Measurements from ENCODE around the gene USP54. TPM values are rescaled to one million over a fixed set of nuclear protein-coding genes. Genes with fewer than 3 reads are reported as not detected.
"Not testable (repeated sequence)": the region's sequence is repeated elsewhere in the genome, so short reads cannot be mapped to it uniquely, and the experiment has no call there.

USP54 gene
- total and polyA plus RNA-seq, 2 experiments from 2014 or later: 4.2 to 6.8 TPM

DNA sequence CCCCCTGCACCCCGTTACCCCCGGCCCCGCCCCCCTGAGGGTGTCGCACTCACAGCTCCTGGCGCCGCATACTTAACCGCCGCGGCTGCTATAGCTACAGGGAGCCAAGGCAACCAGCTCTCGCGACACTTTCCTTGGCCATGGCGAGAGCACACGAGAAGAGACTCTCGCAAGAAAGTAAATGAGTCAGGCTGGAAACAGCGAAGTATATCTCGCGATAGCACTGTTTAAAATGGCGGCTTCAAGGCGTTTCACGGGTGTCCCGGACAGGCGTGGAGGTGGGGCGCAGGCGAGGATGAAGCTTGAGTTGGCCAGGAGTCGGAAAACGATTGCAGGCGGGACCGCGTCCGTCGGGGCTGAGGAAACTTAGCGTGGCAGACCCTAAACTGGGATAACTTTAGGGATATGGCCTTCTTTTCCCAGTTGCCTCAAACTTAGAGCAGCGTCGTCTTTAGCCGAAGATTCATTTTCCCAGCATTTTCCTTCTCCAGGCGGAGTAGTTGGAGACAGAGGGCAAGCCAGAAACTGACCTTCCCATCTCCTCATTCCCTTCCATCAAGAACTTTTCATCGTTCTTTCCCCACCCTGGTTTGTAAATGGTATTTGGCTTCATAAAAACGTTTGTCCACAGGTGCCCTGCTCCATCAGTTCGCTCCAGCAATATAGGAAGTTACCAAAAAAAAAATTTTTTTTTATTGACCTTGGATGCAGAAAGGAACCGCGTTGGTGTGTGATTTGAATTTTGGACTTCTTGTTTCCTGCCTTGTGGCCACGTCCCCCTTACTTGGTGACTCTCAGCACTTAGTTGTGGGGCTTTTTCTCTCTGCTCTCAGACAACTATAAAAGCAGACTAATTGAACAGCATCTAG lies 35.0 kb upstream of the USP54 start:
- Histone ChIP-seq H3K36me3 (ENCODE audit: low read depth) (no peaks in the 10 kb centered on the region), H3F3A (ENCODE audit: insufficient read depth) (peaks cover 5% of the 10 kb centered on the region), H3K9ac (peak overlapping the region; percentile 89), H3K9me2 (ENCODE audit: insufficient read depth) (no peaks in the 10 kb centered on the region), H3K4me3 (peak overlapping the region; percentile 86), H3K4me1 (ENCODE audit: insufficient read depth) (peaks cover 7% of the 10 kb centered on the region), H3K79me2 (ENCODE audit: insufficient read depth) (peaks cover 8% of the 10 kb centered on the region; the same call in 1 of the 2 replicates), H3K9me3 (ENCODE audit: low read depth) (no peaks in the 10 kb centered on the region), H3K27ac (peak overlapping the region; percentile 51), H4K20me1 (ENCODE audit: insufficient read depth) (no peaks in the 10 kb centered on the region), H3K4me2 (ENCODE audit: unreplicated experiment) (peak overlapping the region; percentile 98), H3K27me3 (replicated peaks; ENCODE audit: insufficient read depth) (no peaks in the 10 kb centered on the region), H2AFZ (peak overlapping the region; percentile 99)
- 3 to 4% methylated on average over 39 to 42 of the region's 42 CpGs for WGBS, 2 experiments (ENCODE audit: low coverage in 1 of 2, low lambda C conversion rate in 2 of 2, missing lambda C conversion rate in 2 of 2)
- no peak for TF ChIP-seq EZH2 (IDR thresholded peaks at IDR 0.05; ENCODE audit: insufficient read depth, poor library complexity, severe bottlenecking)
- no peak for TF ChIP-seq EZH2phosphoT487 (IDR thresholded peaks at IDR 0.05; ENCODE audit: insufficient read depth, low read depth)
- in situ Hi-C loops (cut with MboI): no loop called here
- DNase-seq: peak; percentile 99

DNA sequence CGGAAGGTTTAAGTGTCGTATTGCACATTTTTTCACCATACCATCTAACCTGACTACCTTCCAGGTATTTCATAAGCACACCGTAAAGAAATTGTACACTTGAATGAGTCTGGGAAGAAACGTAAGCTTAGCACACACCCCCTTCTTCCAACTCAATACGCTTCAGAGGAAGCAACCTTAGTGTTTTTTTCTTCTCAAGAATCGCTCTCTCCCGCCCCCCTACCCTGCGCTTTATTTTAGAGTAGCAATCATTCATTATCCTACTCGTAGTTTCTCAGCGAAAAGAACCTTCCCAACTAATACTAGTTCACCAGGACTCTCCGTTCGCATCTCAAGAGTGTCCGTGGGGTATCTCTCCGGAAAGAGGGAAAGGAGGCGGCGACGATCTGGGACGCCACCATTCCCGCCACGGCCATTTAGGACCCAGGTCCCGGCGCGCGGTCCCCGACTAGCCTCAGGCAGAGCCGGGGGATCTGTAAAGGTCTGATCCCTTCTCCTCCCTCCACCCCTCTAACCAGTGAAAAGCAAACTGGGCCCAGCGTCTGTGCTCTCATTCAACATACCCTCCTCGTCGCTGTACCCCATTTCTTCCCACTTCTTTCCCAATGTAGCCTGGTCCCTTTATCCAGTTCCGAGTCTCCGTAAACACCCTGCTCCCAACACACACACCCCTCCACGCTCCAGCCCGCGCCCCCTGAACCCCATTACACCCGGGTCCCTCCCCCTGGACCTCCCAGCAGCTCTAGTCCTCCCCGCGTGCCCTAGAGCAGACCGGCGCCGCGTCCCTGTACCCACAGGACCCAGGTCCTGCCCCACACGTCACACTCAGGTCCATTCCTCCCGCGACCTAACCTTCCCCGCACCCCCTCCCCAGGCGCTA lies 34.1 kb upstream of the USP54 start:
- TF ChIP-seq EZH2phosphoT487 (IDR thresholded peaks at IDR 0.05; ENCODE audit: insufficient read depth, low read depth): no peak
- TF ChIP-seq EZH2 (IDR thresholded peaks at IDR 0.05; ENCODE audit: insufficient read depth, poor library complexity, severe bottlenecking): no peak
- 1% methylated on average over 34 to 46 of the region's 46 CpGs for WGBS, 2 experiments (ENCODE audit: low coverage in 1 of 2, low lambda C conversion rate in 2 of 2, missing lambda C conversion rate in 2 of 2)
- H3K79me2 ChIP-seq (ENCODE audit: insufficient read depth): peaks cover 8% of the 10 kb centered on the region; the same call in 1 of the 2 replicates
- H3K9me3 ChIP-seq (ENCODE audit: low read depth): no peaks in the 10 kb centered on the region
- in situ Hi-C loops (cut with MboI): no loop called here
- peak overlapping the region; percentile 51 for H3K27ac ChIP-seq
- H3K9ac ChIP-seq: peak overlapping the region; percentile 89
- peak; percentile 61 for DNase-seq
- peaks cover 5% of the 10 kb centered on the region for H3F3A ChIP-seq (ENCODE audit: insufficient read depth)
- H3K27me3 ChIP-seq (replicated peaks; ENCODE audit: insufficient read depth): no peaks in the 10 kb centered on the region
- H3K9me2 ChIP-seq (ENCODE audit: insufficient read depth): no peaks in the 10 kb centered on the region
- peak overlapping the region; percentile 86 for H3K4me3 ChIP-seq
- peak overlapping the region; percentile 99 for H2AFZ ChIP-seq
- peak overlapping the region; percentile 98 for H3K4me2 ChIP-seq (ENCODE audit: unreplicated experiment)
- peaks cover 7% of the 10 kb centered on the region for H3K4me1 ChIP-seq (ENCODE audit: insufficient read depth)
- no peaks in the 10 kb centered on the region for H3K36me3 ChIP-seq (ENCODE audit: low read depth)
- no peaks in the 10 kb centered on the region for H4K20me1 ChIP-seq (ENCODE audit: insufficient read depth)

DNA sequence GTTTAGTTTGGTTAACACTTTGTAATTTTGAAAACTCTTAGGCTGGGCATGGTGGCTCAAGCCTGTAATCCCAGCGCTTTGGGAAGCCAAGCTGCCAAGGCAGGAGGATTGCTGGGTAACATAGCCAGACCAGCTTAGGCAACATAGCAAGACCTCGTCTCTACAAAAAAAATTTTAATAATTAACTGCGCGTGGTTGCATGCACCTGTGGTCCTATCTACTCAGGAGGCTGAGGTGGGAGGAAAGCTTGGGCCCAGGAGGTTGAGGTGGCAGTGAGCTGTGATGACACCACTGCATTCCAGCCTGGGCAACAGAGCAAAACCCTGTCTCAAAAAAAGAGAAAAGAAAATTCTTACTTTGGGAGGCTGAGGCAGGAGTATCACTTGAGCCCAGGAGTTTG lies 31.9 kb upstream of the USP54 start:
- Histone ChIP-seq H3K9me3 (ENCODE audit: low read depth) (no peaks in the 10 kb centered on the region), H3K9me2 (ENCODE audit: insufficient read depth) (no peaks in the 10 kb centered on the region), H3K9ac (no peak overlapping the region), H3F3A (ENCODE audit: insufficient read depth) (peaks cover 5% of the 10 kb centered on the region), H3K36me3 (ENCODE audit: low read depth) (no peaks in the 10 kb centered on the region), H4K20me1 (ENCODE audit: insufficient read depth) (no peaks in the 10 kb centered on the region), H3K79me2 (ENCODE audit: insufficient read depth) (peaks cover 8% of the 10 kb centered on the region; the same call in 1 of the 2 replicates), H3K4me2 (ENCODE audit: unreplicated experiment) (no peak overlapping the region), H3K27me3 (replicated peaks; ENCODE audit: insufficient read depth) (no peaks in the 10 kb centered on the region), H3K27ac (no peak overlapping the region), H2AFZ (no peak overlapping the region), H3K4me1 (ENCODE audit: insufficient read depth) (peaks cover 7% of the 10 kb centered on the region), H3K4me3 (no peak overlapping the region)
- in situ Hi-C loops (cut with MboI): no loop called here
- WGBS, 2 experiments (ENCODE audit: low coverage in 1 of 2, low lambda C conversion rate in 2 of 2, missing lambda C conversion rate in 2 of 2): 98 to 99% methylated on average over 4 of the region's 4 CpGs
- no peak for TF ChIP-seq EZH2phosphoT487 (IDR thresholded peaks at IDR 0.05; ENCODE audit: insufficient read depth, low read depth)
- no peak for DNase-seq

DNA sequence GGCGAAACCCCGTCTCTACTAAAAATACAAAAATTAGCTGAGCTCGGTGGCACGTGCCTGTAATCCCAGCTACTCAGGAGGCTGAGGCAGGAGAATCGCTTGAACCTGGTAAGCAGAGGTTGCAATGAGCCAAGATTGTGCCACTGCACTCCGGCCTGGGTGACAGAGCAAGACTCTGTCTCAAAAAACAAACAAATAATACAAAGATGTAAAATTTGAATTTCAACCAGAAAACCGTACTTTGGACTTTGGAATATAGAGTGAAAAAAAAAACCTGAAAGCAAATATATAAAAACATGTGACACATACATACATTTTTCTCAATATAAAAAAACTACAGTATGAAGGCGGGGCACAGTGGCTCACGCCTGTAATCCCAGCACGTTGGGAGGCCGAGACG lies 29.8 kb upstream of the USP54 start:
- DNase-seq; H3K4me2 ChIP-seq (ENCODE audit: unreplicated experiment); in situ Hi-C loops (cut with MboI): not testable (repeated sequence)

DNA sequence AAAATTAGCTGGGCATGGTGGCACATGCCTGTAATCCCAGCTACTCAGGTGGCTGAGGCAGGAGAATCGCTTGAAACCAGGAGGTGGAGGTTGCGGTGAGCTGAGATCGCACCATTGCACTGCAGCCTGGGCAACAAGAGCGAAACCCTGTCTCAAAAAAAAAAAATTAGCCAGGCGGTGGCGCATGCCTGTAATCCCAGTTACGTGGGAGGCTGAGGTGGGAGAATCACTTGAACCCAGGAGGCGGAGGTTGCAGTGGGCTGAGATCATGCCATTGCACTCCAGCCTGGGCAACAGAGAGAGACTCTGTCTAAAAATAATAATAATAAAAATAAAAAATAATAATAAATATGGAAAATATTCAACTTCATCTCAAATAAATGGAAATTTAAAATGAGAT lies 26.0 kb upstream of the USP54 start:
- H3K4me1 ChIP-seq (ENCODE audit: insufficient read depth); H3K27ac ChIP-seq; H3K9me2 ChIP-seq (ENCODE audit: insufficient read depth); H3K9ac ChIP-seq; in situ Hi-C loops (cut with MboI); H3K4me2 ChIP-seq (ENCODE audit: unreplicated experiment); H3K36me3 ChIP-seq (ENCODE audit: low read depth); H3K9me3 ChIP-seq (ENCODE audit: low read depth); H4K20me1 ChIP-seq (ENCODE audit: insufficient read depth); H3K79me2 ChIP-seq (ENCODE audit: insufficient read depth); DNase-seq; H3K27me3 ChIP-seq (replicated peaks; ENCODE audit: insufficient read depth); H3F3A ChIP-seq (ENCODE audit: insufficient read depth); H2AFZ ChIP-seq; H3K4me3 ChIP-seq: not testable (repeated sequence)
- 98 to 99% methylated on average over 7 to 8 of the region's 8 CpGs for WGBS, 2 experiments (ENCODE audit: low coverage in 1 of 2, low lambda C conversion rate in 2 of 2, missing lambda C conversion rate in 2 of 2)

More for the DNA sequence above, 29.8 kb upstream of the USP54 start:
- not testable (repeated sequence) for H4K20me1 ChIP-seq (ENCODE audit: insufficient read depth); H3F3A ChIP-seq (ENCODE audit: insufficient read depth); H2AFZ ChIP-seq; H3K36me3 ChIP-seq (ENCODE audit: low read depth); H3K27ac ChIP-seq; H3K9me3 ChIP-seq (ENCODE audit: low read depth); H3K9me2 ChIP-seq (ENCODE audit: insufficient read depth); H3K27me3 ChIP-seq (replicated peaks; ENCODE audit: insufficient read depth); H3K9ac ChIP-seq; H3K4me3 ChIP-seq; H3K4me1 ChIP-seq (ENCODE audit: insufficient read depth); H3K79me2 ChIP-seq (ENCODE audit: insufficient read depth)
- WGBS, 2 experiments (ENCODE audit: low coverage in 1 of 2, low lambda C conversion rate in 2 of 2, missing lambda C conversion rate in 2 of 2): 92 to 95% methylated on average over 12 of the region's 12 CpGs

Data from GM23248 (cell line).